Right lobe of liver (tissue), 6 donors: ENCODE measurements around the gene SPATA20. TPM values are rescaled to one million over a fixed set of nuclear protein-coding genes. Genes with fewer than 3 reads are reported as not detected.

Source experiments
- ATAC-seq, 4 donors: fragments of 200-7000 bp; cut with Tn5 transposase; one replicate each; pipeline ENCODE4 v1.9.1; 2020; ENCODE audit warnings: mild to moderate bottlenecking in 4 of 4, moderate library complexity in 4 of 4
- DNase-seq, 3 donors: peaks; one replicate each; pipeline ENCODE4 v3.0.0-alpha.2; 2020
- H3K27ac ChIP-seq, 3 donors: fragments of 200-600 bp; one replicate each; pipeline ENCODE4 v1.8.0; 2022
- H3K27me3 ChIP-seq, 2 donors: fragments of 200-600 bp; one replicate each; pipeline ENCODE4 v1.8.0; 2022
- H3K36me3 ChIP-seq, 4 donors: fragments of 200-600 bp; sonication (generic) in 1 of 4; one replicate each; pipeline versions ENCODE4 v1.5.1 to v1.8.0; 2017 to 2022; ENCODE audit warnings: control low read depth in 1 of 4
- H3K4me1 ChIP-seq, 4 donors: fragments of 200-600 bp; sonication (generic) in 1 of 4; one replicate each; pipeline versions ENCODE4 v1.5.1 to v1.8.0; 2017 to 2022; ENCODE audit warnings: control low read depth in 1 of 4
- H3K4me3 ChIP-seq, 3 donors: fragments of 200-600 bp; one replicate each; pipeline ENCODE4 v1.8.0; 2022
- H3K9me3 ChIP-seq, 4 donors: fragments of 200-600 bp; sonication (generic) in 1 of 4; one replicate each; pipeline versions ENCODE4 v1.5.1 to v1.8.0; 2017 to 2022; ENCODE audit warnings: control low read depth in 1 of 4
- POLR2A ChIP-seq: fragments of 450-650 bp; IDR thresholded peaks from one replicate; pipeline ENCODE4 v1.6.1; 2017; ENCODE audit warnings: antibody characterized with exemption, mild to moderate bottlenecking
- WGBS: methylation state at CpG from one replicate; pipeline ENCODE4 v1.1.6; 2018; ENCODE audit warnings: low coverage, low lambda C conversion rate; ENCODE audit not compliant: insufficient coverage; ENCODE audit errors: missing lambda C conversion rate; 5-methylcytosine and 5-hydroxymethylcytosine counted together
- intact Hi-C, 2 donors: fragments of 100-400 bp; cut with DNase I; formaldehyde crosslinking; loops; one replicate each; pipeline versions ENCODE4 v1.11.2 to v1.14.1; 2022
- total RNA-seq, 6 experiments: library from RNA; depleted of rRNA in 2 of 6; stranded (reverse); fragments of >200 nt in 2 of 6; fragmentation: NEBNext Ultra II Directional in 3 of 6; extraction: Animal tissue kit (Norgen Biotek cat#: 25700) in 3 of 6; gene quantifications; one replicate each; pipeline versions ENCODE4 v1.1.0 to v1.2.4, GENCODE V29; 2016 to 2023
- TF ChIP-seq, protein P1 (sequence below), 4 donors: fragments of 200-600 bp in 3 of 4; fragments of 450-650 bp in 1 of 4; IDR thresholded peaks; one replicate each; pipeline versions ENCODE4 v1.5.1 to v1.8.0; 2016 to 2022; ENCODE audit warnings: antibody characterized with exemption in 4 of 4, mild to moderate bottlenecking in 2 of 4
- donor health status: DM: no; HTN: yes; CAD: no.
- donor health status: DM: no; HTN: no; CAD: no.
- donor health status: DM: no; HTN: no; CAD: no.
- donor health status: DM: no; HTN: yes; CAD: no.
- donor health status: DM: no; HTN: yes; CAD: no.

Gene SPATA20
- total RNA-seq, 6 experiments from 2014 or later, result 29.6 to 203 (median 34.2) TPM

DNA sequence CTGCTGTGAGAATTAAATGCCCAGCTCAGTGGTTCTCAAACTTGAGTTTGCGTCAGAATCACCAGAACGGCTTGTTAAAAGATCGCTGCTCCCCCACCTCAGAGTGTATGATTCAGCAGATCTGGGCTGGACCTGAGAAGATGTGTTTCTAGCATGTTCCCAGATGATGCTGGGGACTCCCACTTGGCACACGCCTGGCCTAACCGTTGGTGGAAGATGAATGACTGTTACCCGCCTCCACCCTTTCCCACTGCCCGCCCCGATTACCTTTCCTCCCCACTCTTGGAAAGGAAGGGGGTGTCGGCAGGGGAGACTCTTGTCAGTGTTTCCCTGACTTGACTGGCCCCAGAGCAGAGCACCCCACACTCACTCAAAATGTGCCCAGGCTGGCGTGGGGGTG, 58.5 kb downstream of the SPATA20 start:
- H3K36me3 ChIP-seq, result no peaks in the 10 kb centered on the region
- ATAC-seq (no peak), DNase-seq (no peak)
- intact Hi-C loops, result no loop called here
- no peaks in the 10 kb centered on the region for H3K9me3 ChIP-seq
- WGBS, result 68% methylated on average over 3 of the region's 10 CpGs
- no peak overlapping the region for H3K4me3 ChIP-seq
- no peaks in the 10 kb centered on the region for H3K27me3 ChIP-seq
- no peak for TF ChIP-seq POLR2A
- TF ChIP-seq, protein P1, sequence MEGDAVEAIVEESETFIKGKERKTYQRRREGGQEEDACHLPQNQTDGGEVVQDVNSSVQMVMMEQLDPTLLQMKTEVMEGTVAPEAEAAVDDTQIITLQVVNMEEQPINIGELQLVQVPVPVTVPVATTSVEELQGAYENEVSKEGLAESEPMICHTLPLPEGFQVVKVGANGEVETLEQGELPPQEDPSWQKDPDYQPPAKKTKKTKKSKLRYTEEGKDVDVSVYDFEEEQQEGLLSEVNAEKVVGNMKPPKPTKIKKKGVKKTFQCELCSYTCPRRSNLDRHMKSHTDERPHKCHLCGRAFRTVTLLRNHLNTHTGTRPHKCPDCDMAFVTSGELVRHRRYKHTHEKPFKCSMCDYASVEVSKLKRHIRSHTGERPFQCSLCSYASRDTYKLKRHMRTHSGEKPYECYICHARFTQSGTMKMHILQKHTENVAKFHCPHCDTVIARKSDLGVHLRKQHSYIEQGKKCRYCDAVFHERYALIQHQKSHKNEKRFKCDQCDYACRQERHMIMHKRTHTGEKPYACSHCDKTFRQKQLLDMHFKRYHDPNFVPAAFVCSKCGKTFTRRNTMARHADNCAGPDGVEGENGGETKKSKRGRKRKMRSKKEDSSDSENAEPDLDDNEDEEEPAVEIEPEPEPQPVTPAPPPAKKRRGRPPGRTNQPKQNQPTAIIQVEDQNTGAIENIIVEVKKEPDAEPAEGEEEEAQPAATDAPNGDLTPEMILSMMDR (IDR thresholded peaks at IDR 0.05), result no peak
- no peaks in the 10 kb centered on the region for H3K4me1 ChIP-seq
- no peak overlapping the region for H3K27ac ChIP-seq

Other genes with a start within 250 kb of the SPATA20 start
- gene XYLT2, start 201.0 kb upstream of the SPATA20 start, total RNA-seq, result 10 to 100 TPM in 3 of 6 experiments, 1 to 10 TPM in 3; 7.0 to 13.8 (median 9.4) TPM
- 10 to 100 TPM; 34.3 to 69.4 (median 38.6) TPM for gene MRPL27, start 174.0 kb upstream of the SPATA20 start, total RNA-seq
- gene EME1, start 173.9 kb upstream of the SPATA20 start, total RNA-seq, result 1 to 10 TPM in 1 of 6 experiments, under 1 TPM in 3, not detected in 2; 0.12 to 1.3 (median 0.66) TPM
- 100 to 1,000 TPM in 2 of 6 experiments, 10 to 100 TPM in 4; 36.0 to 125 (median 64.0) TPM for gene LRRC59, start 149.7 kb upstream of the SPATA20 start, total RNA-seq
- 10 to 100 TPM; 25.1 to 60.9 (median 36.9) TPM for gene ACSF2, start 121.0 kb upstream of the SPATA20 start, total RNA-seq
- gene CHAD, start 78.3 kb upstream of the SPATA20 start, total RNA-seq, result 10 to 100 TPM in 2 of 6 experiments, 1 to 10 TPM in 4; 1.0 to 11.3 (median 3.8) TPM
- gene RSAD1, start 68.3 kb upstream of the SPATA20 start, total RNA-seq, result 10 to 100 TPM; 17.9 to 26.6 (median 23.4) TPM
- gene MYCBPAP, start 38.7 kb upstream of the SPATA20 start, total RNA-seq, result under 1 TPM in 1 of 6 experiments, not detected in 5; 0.51 TPM
- gene EPN3, start 14.4 kb upstream of the SPATA20 start, total RNA-seq, result under 1 TPM in 2 of 6 experiments, not detected in 4; 0.06 to 0.27 TPM
- gene CACNA1G, start 13.5 kb downstream of the SPATA20 start, total RNA-seq, result not detected
- 100 to 1,000 TPM; 146 to 286 (median 178) TPM for gene ABCC3, start 87.7 kb downstream of the SPATA20 start, total RNA-seq
- 10 to 100 TPM; 13.9 to 17.4 (median 15.1) TPM for gene ANKRD40, start 160.7 kb downstream of the SPATA20 start, total RNA-seq
- gene LUC7L3, start 172.4 kb downstream of the SPATA20 start, total RNA-seq, result 10 to 100 TPM; 15.4 to 50.5 (median 31.0) TPM
- under 1 TPM in 1 of 6 experiments, not detected in 5; 0.29 TPM for gene ANKRD40CL, start 220.3 kb downstream of the SPATA20 start, total RNA-seq